WTC11 (cell line): ENCODE results near the gene ARHGAP10. TPM values are rescaled to one million over a fixed set of nuclear protein-coding genes. Genes with fewer than 3 reads are reported as not detected.

Experiments
- ATAC-seq: fragments of 200-7000 bp; cut with Tn5 transposase; 2 replicates; pipeline ENCODE4 v1.10.0; 2021; ENCODE audit warnings: mild to moderate bottlenecking, moderate library complexity
- CTCF ChIA-PET: fragments of 300-600 bp; sonication (Branson Sonifier 250); formaldehyde crosslinking; loops from one replicate; lab custom pipeline; 2021; ENCODE audit warnings: antibody characterized with exemption; lab: Charles Lee
- POLR2A ChIA-PET: fragments of 350-600 bp; sonication (Branson Sonifier 250); formaldehyde crosslinking; loops from one replicate; lab custom pipeline; 2021; ENCODE audit warnings: antibody characterized with exemption; lab: Charles Lee
- DNase-seq: peaks from one replicate; pipeline ENCODE4 v3.0.0; 2021; ENCODE audit warnings: low spot score
- H3K27ac Mint-ChIP-seq: 2 replicates; pipeline ENCODE4 v1.8.0; 2021; ENCODE audit warnings: mixed read lengths
- H3K27me3 Mint-ChIP-seq: 2 replicates; pipeline ENCODE4 v1.8.0; 2021; ENCODE audit warnings: low read depth, mild to moderate bottlenecking, moderate library complexity, mixed read lengths
- H3K36me3 Mint-ChIP-seq: 2 replicates; pipeline ENCODE4 v1.8.0; 2021; ENCODE audit warnings: mixed read lengths
- H3K4me1 Mint-ChIP-seq: 2 replicates; pipeline ENCODE4 v1.8.0; 2022; ENCODE audit warnings: mixed read lengths
- H3K4me3 Mint-ChIP-seq: 2 replicates; pipeline ENCODE4 v1.8.0; 2021; ENCODE audit warnings: mild to moderate bottlenecking, moderate library complexity, mixed read lengths
- H3K9me3 Mint-ChIP-seq: 2 replicates; pipeline ENCODE4 v1.8.0; 2021; ENCODE audit warnings: mixed read lengths
- ATF1 ChIP-seq: sonication (generic); formaldehyde crosslinking; IDR thresholded peaks from 2 replicates; pipeline ENCODE4 v1.8.1; 2023; ENCODE audit warnings: mild to moderate bottlenecking, moderate library complexity, missing genetic modification reagents
- CREM ChIP-seq: sonication (generic); formaldehyde crosslinking; IDR thresholded peaks from 2 replicates; pipeline ENCODE4 v1.8.1; 2022; ENCODE audit warnings: mild to moderate bottlenecking, missing genetic modification reagents, moderate library complexity
- FOXJ3 ChIP-seq: sonication (generic); formaldehyde crosslinking; IDR thresholded peaks from 2 replicates; pipeline ENCODE4 v1.9.0; 2021; ENCODE audit warnings: missing genetic modification reagents, mild to moderate bottlenecking, borderline replicate concordance
- FOXK1 ChIP-seq: sonication (generic); formaldehyde crosslinking; IDR thresholded peaks from 2 replicates; pipeline ENCODE4 v1.8.0; 2022; ENCODE audit warnings: mild to moderate bottlenecking, moderate library complexity, missing genetic modification reagents
- FOXP1 ChIP-seq: sonication (generic); formaldehyde crosslinking; IDR thresholded peaks from 2 replicates; pipeline ENCODE4 v1.8.0; 2022; ENCODE audit warnings: missing genetic modification reagents, mild to moderate bottlenecking, moderate library complexity, borderline replicate concordance
- GRHL2 ChIP-seq: fragments of 250-450 bp; sonication (Bioruptor Pico); IDR thresholded peaks from 2 replicates; pipeline ENCODE4 v1.8.0; 2022; ENCODE audit warnings: mild to moderate bottlenecking, moderate library complexity; ENCODE audit not compliant: insufficient replicate concordance, severe bottlenecking
- HMGA2 ChIP-seq: fragments of 250-450 bp; sonication (Bioruptor Pico); IDR thresholded peaks from 2 replicates; pipeline ENCODE4 v1.4.0; 2021; ENCODE audit warnings: mild to moderate bottlenecking, moderate library complexity
- HMGXB4 ChIP-seq: sonication (generic); formaldehyde crosslinking; IDR thresholded peaks from 2 replicates; pipeline ENCODE4 v1.8.1; 2023; ENCODE audit warnings: mild to moderate bottlenecking, moderate library complexity, missing genetic modification reagents
- MAX ChIP-seq: sonication (generic); formaldehyde crosslinking; IDR thresholded peaks from 2 replicates; pipeline ENCODE4 v1.8.0; 2022; ENCODE audit warnings: mild to moderate bottlenecking, missing genetic modification reagents
- NFATC4 ChIP-seq: fragments of 250-450 bp; sonication (Bioruptor Pico); IDR thresholded peaks from 2 replicates; pipeline ENCODE4 v1.9.0; 2021; ENCODE audit warnings: mild to moderate bottlenecking
- NFYB ChIP-seq: sonication (generic); formaldehyde crosslinking; conservative IDR thresholded peaks from 2 replicates; pipeline ENCODE4 v1.8.0; 2022; ENCODE audit warnings: low read depth, missing genetic modification reagents
- NR2C2 ChIP-seq: sonication (generic); formaldehyde crosslinking; IDR thresholded peaks from 2 replicates; pipeline ENCODE4 v1.8.0; 2022; ENCODE audit warnings: mild to moderate bottlenecking, missing genetic modification reagents
- PREB ChIP-seq: sonication (generic); formaldehyde crosslinking; IDR thresholded peaks from 2 replicates; pipeline ENCODE4 v1.8.1; 2022; ENCODE audit warnings: mild to moderate bottlenecking, missing genetic modification reagents, moderate library complexity, borderline replicate concordance
- SOX15 ChIP-seq: fragments of 250-450 bp; sonication (Bioruptor Pico); IDR thresholded peaks from 2 replicates; pipeline ENCODE4 v1.9.0; 2021; ENCODE audit warnings: mild to moderate bottlenecking
- TCF7 ChIP-seq: sonication (generic); formaldehyde crosslinking; IDR thresholded peaks from 2 replicates; pipeline ENCODE4 v1.8.0; 2022; ENCODE audit warnings: mild to moderate bottlenecking, low read depth, missing genetic modification reagents, moderate library complexity
- ZNF219 ChIP-seq: sonication (generic); formaldehyde crosslinking; IDR thresholded peaks from 2 replicates; pipeline ENCODE4 v1.8.0; 2023; ENCODE audit warnings: missing genetic modification reagents, mild to moderate bottlenecking, borderline replicate concordance
- ZNF281 ChIP-seq: sonication (generic); formaldehyde crosslinking; IDR thresholded peaks from 2 replicates; pipeline ENCODE4 v1.8.0; 2023; ENCODE audit warnings: mild to moderate bottlenecking, missing genetic modification reagents
- ZNF416 ChIP-seq: fragments of 250-450 bp; sonication (Bioruptor Pico); IDR thresholded peaks from 2 replicates; pipeline ENCODE4 v1.9.0; 2021; ENCODE audit warnings: mild to moderate bottlenecking, inconsistent platforms
- ZNF425 ChIP-seq: fragments of 250-450 bp; sonication (Bioruptor Pico); conservative IDR thresholded peaks from 2 replicates; pipeline ENCODE4 v1.9.0; 2021; ENCODE audit warnings: mild to moderate bottlenecking
- ZNF512 ChIP-seq: sonication (generic); formaldehyde crosslinking; IDR thresholded peaks from 2 replicates; pipeline ENCODE4 v1.8.1; 2022; ENCODE audit warnings: missing genetic modification reagents, borderline replicate concordance
- ZNF532 ChIP-seq: fragments of 250-450 bp; sonication (Bioruptor Pico); IDR thresholded peaks from 2 replicates; pipeline ENCODE4 v1.9.0; 2021; ENCODE audit warnings: mild to moderate bottlenecking, borderline replicate concordance
- ZNF671 ChIP-seq: fragments of 250-450 bp; sonication (Bioruptor Pico); IDR thresholded peaks from 2 replicates; pipeline ENCODE4 v1.8.0; 2021; ENCODE audit warnings: mild to moderate bottlenecking
- total RNA-seq: library from RNA; stranded (reverse); gene quantifications from 3 replicates; pipeline ENCODE4 v1.2.3, GENCODE V29; 2021

The ARHGAP10 gene
- total RNA-seq, 1 experiment from 2014 or later: 9.6 TPM

- Mint-ChIP-seq H3K27ac (no peak overlapping the region), H3K9me3 (no peaks in the 10 kb centered on the region), H3K36me3 (no peaks in the 10 kb centered on the region), H3K27me3 (no peaks in the 10 kb centered on the region), H3K4me1 (peaks cover 25% of the 10 kb centered on the region), H3K4me3 (no peak overlapping the region)
- TF ChIP-seq NFYB (CRISPR knock-in tag): no peak
- no peak for TF ChIP-seq GRHL2 (CRISPR knock-in tag)
- no peak for TF ChIP-seq MAX (CRISPR knock-in tag)
- TF ChIP-seq ZNF512 (CRISPR knock-in tag): no peak
- TF ChIP-seq HMGA2 (CRISPR knock-in tag): no peak
- no peak for TF ChIP-seq HMGXB4 (CRISPR knock-in tag)
- TF ChIP-seq TCF7 (CRISPR knock-in tag): no peak
- no peak for TF ChIP-seq ZNF281 (CRISPR knock-in tag)
- no peak for TF ChIP-seq FOXK1 (CRISPR knock-in tag)
- TF ChIP-seq ZNF532 (CRISPR knock-in tag): no peak
- no peak for TF ChIP-seq ZNF219 (CRISPR knock-in tag)
- TF ChIP-seq FOXP1 (CRISPR knock-in tag): no peak
- POLR2A ChIA-PET: no interaction called here
- DNase-seq (no peak), ATAC-seq (no peak)
- CTCF ChIA-PET: interaction anchor here (1.3 to 1.4 kb wide), 2 partner anchors 13 to 77 kb away, joined by 3 to 5 read pairs; no protein-coding TSS in a partner anchor
Measured at GRCh38 chr4:147789596-147789995, 57.7 kb downstream of the ARHGAP10 start.

GRCh38 chr4:147790412-147790811, 58.5 kb downstream of the ARHGAP10 start:
- CTCF ChIA-PET: no interaction called here
- no peak for ATAC-seq
- no peaks in the 10 kb centered on the region for H3K9me3 Mint-ChIP-seq
- no peak overlapping the region for H3K27ac Mint-ChIP-seq
- DNase-seq: no peak
- H3K36me3 Mint-ChIP-seq: no peaks in the 10 kb centered on the region
- POLR2A ChIA-PET: no interaction called here
- H3K4me3 Mint-ChIP-seq: no peak overlapping the region
- H3K27me3 Mint-ChIP-seq: no peaks in the 10 kb centered on the region
- H3K4me1 Mint-ChIP-seq: peaks cover 22% of the 10 kb centered on the region
- no peak for TF ChIP-seq GRHL2 (CRISPR knock-in tag)
- TF ChIP-seq ZNF425 (CRISPR knock-in tag): no peak
- TF ChIP-seq ZNF671: no peak
- TF ChIP-seq NR2C2 (CRISPR knock-in tag): no peak
- TF ChIP-seq NFATC4 (CRISPR knock-in tag): no peak
- no peak for TF ChIP-seq ATF1 (CRISPR knock-in tag)
- no peak for TF ChIP-seq FOXJ3
- no peak for TF ChIP-seq CREM (CRISPR knock-in tag)
- no peak for TF ChIP-seq ZNF416
- no peak for TF ChIP-seq TCF7 (CRISPR knock-in tag)
- TF ChIP-seq PREB (CRISPR knock-in tag): no peak
- TF ChIP-seq SOX15 (CRISPR knock-in tag): no peak
